ENCODE measurements around the gene ANO1. TPM values are rescaled to one million over a fixed set of nuclear protein-coding genes. Genes with fewer than 3 reads are reported as not detected.

Gene ANO1
- polyA plus RNA-seq, 3 donors, result not detected

- H3K27me3 ChIP-seq (ENCODE audit: control insufficient read depth in 2 of 2, insufficient read depth in 2 of 2, low read length in 2 of 2), result no peaks in the 10 kb centered on the region
- H3K4me1 Mint-ChIP-seq, result no peaks in the 10 kb centered on the region
- H3K4me2 ChIP-seq (replicated peaks; ENCODE audit: extremely low read depth, low read length, poor library complexity, severe bottlenecking), result no peak overlapping the region
- H3K27ac Mint-ChIP-seq, result no peak overlapping the region
- peak overlapping the region in 1 of 2 donors; percentile 26 for H3K4me3 Mint-ChIP-seq
- no peak overlapping the region for H3K27ac ChIP-seq (ENCODE audit: low read depth in 1 of 2, low read length in 2 of 2)
- no peak for DNase-seq
- H3K9me3 ChIP-seq (replicated peaks in 1 of 2; ENCODE audit: control insufficient read depth in 1 of 2, insufficient read depth in 1 of 2, low read length in 2 of 2), result no peaks in the 10 kb centered on the region
- intact Hi-C loops (cut with micrococcal nuclease), result no loop called here
- WGBS (ENCODE audit: insufficient coverage), result 92% methylated on average over 10 of the region's 15 CpGs
- no peaks in the 10 kb centered on the region for H3K4me1 ChIP-seq (ENCODE audit: control insufficient read depth in 1 of 2, insufficient read depth in 2 of 2, low read length in 2 of 2)
- H2AFZ ChIP-seq (ENCODE audit: insufficient read depth, low read depth, low read length, poor library complexity, severe bottlenecking), result no peak overlapping the region
- peaks cover 5 to 9% (median 6%) of the 10 kb centered on the region in 3 donors for H3K27me3 Mint-ChIP-seq (ENCODE audit: low read depth in 3 of 3)
- no peaks in the 10 kb centered on the region for H3K36me3 Mint-ChIP-seq
- H3K4me3 ChIP-seq (replicated peaks in 1 of 3; ENCODE audit: low read depth in 2 of 3, low read length in 3 of 3), result no peak overlapping the region
- H4K20me1 ChIP-seq (ENCODE audit: insufficient read depth, low read length), result no peaks in the 10 kb centered on the region
- no peaks in the 10 kb centered on the region for H3K9me3 Mint-ChIP-seq
- H3K36me3 ChIP-seq (replicated peaks in 1 of 2; ENCODE audit: control insufficient read depth in 1 of 2, insufficient read depth in 2 of 2, low read length in 2 of 2), result no peaks in the 10 kb centered on the region
- no peaks in the 10 kb centered on the region for H3K79me2 ChIP-seq (ENCODE audit: insufficient read depth, low read length)
- no peak overlapping the region for H3K9ac ChIP-seq (ENCODE audit: insufficient read depth, low read length, poor library complexity, severe bottlenecking)
- TF ChIP-seq CTCF (IDR thresholded peaks at IDR 0.05), result no peak
Observed at GRCh38 chr11:70100791-70101190, 22.7 kb downstream of the ANO1 start.

GRCh38 chr11:70103256-70103975 is 25.3 kb downstream of the ANO1 start:
- no peaks in the 10 kb centered on the region for H3K27me3 ChIP-seq (ENCODE audit: control insufficient read depth in 2 of 2, insufficient read depth in 2 of 2, low read length in 2 of 2)
- Mint-ChIP-seq H3K36me3 (no peaks in the 10 kb centered on the region), H3K27ac (no peak overlapping the region), H3K4me1 (no peaks in the 10 kb centered on the region), H3K4me3 (no peak overlapping the region), H3K27me3 (ENCODE audit: low read depth in 3 of 3) (peaks cover 5 to 13% (median 7%) of the 10 kb centered on the region in 3 donors), H3K9me3 (no peaks in the 10 kb centered on the region)
- 87% methylated on average over 15 of the region's 25 CpGs for WGBS (ENCODE audit: insufficient coverage)
- H3K9ac ChIP-seq (ENCODE audit: insufficient read depth, low read length, poor library complexity, severe bottlenecking), result no peak overlapping the region
- H3K9me3 ChIP-seq (replicated peaks in 1 of 2; ENCODE audit: control insufficient read depth in 1 of 2, insufficient read depth in 1 of 2, low read length in 2 of 2), result no peaks in the 10 kb centered on the region
- DNase-seq, result no peak
- H4K20me1 ChIP-seq (ENCODE audit: insufficient read depth, low read length), result no peaks in the 10 kb centered on the region
- H3K4me2 ChIP-seq (replicated peaks; ENCODE audit: extremely low read depth, low read length, poor library complexity, severe bottlenecking), result no peak overlapping the region
- TF ChIP-seq CTCF (IDR thresholded peaks at IDR 0.05), result no peak
- no peak overlapping the region for H3K27ac ChIP-seq (ENCODE audit: low read depth in 1 of 2, low read length in 2 of 2)
- no peak overlapping the region for H2AFZ ChIP-seq (ENCODE audit: insufficient read depth, low read depth, low read length, poor library complexity, severe bottlenecking)
- H3K4me1 ChIP-seq (ENCODE audit: control insufficient read depth in 1 of 2, insufficient read depth in 2 of 2, low read length in 2 of 2), result no peaks in the 10 kb centered on the region
- no peaks in the 10 kb centered on the region for H3K79me2 ChIP-seq (ENCODE audit: insufficient read depth, low read length)
- intact Hi-C loops (cut with micrococcal nuclease), result no loop called here
- H3K36me3 ChIP-seq (replicated peaks in 1 of 2; ENCODE audit: control insufficient read depth in 1 of 2, insufficient read depth in 2 of 2, low read length in 2 of 2), result no peaks in the 10 kb centered on the region
- no peak overlapping the region for H3K4me3 ChIP-seq (replicated peaks in 1 of 3; ENCODE audit: low read depth in 2 of 3, low read length in 3 of 3)
